HCT116 (cell line): ENCODE results near the gene TIMM17A. TPM values are rescaled to one million over a fixed set of nuclear protein-coding genes. Genes with fewer than 3 reads are reported as not detected.

Experiments used
- ATAC-seq: fragments of 200-7000 bp; cut with Tn5 transposase; 2 replicates; pipeline ENCODE4 v1.9.1; 2020; ENCODE audit warnings: mild to moderate bottlenecking, moderate library complexity
- BruUV-seq: library from RNA; stranded (reverse); fragments of 400-500 nt; replicated peaks from 2 replicates; lab custom pipeline; 2021; lab: Mats Ljungman, UMichigan
- CTCF ChIA-PET: fragments of 300-600 bp; sonication (Branson Sonifier 250); formaldehyde crosslinking; loops from one replicate; lab custom pipeline; 2021; ENCODE audit warnings: antibody characterized with exemption; lab: Charles Lee
- POLR2A ChIA-PET: fragments of 300-600, 350-600 bp; sonication (Branson Sonifier 250); formaldehyde crosslinking; loops from one replicate; lab custom pipeline; 2021; ENCODE audit warnings: antibody characterized with exemption; lab: Charles Lee
- RAD21 ChIA-PET, 2 experiments: fragments of 300-600 bp; sonication (Branson Sonifier 250); formaldehyde crosslinking; loops; one replicate each; lab custom pipeline; 2023; ENCODE audit warnings: low total read pairs in 2 of 2; ENCODE audit not compliant: uncharacterized antibody in 2 of 2, unreplicated experiment in 2 of 2, low non-redundant PET in 1 of 2; lab: Charles Lee
- DNase-seq: peaks from one replicate; pipeline ENCODE4 v3.0.0-alpha.2; 2010; ENCODE audit warnings: low read depth, low spot score
- H2AFZ ChIP-seq: fragments of 200-600 bp; shearing (Covaris generic), sonication (generic); 2 replicates; pipeline ENCODE4 v1.6.1; 2017; ENCODE audit warnings: low read depth, mixed run types, mixed read lengths, antibody characterized with exemption, low read length; ENCODE audit not compliant: poor library complexity, severe bottlenecking
- H3K27ac ChIP-seq: 2 replicates; pipeline ENCODE4 v1.5.1; 2012; ENCODE audit warnings: low read depth, low read length
- H3K27me3 ChIP-seq: fragments of 200-600 bp; sonication (generic); 2 replicates; pipeline ENCODE4 v1.6.1; 2016; ENCODE audit warnings: mixed run types, low read length, mixed read lengths; ENCODE audit not compliant: insufficient read depth
- H3K36me3 ChIP-seq, 2 experiments: fragments of 200-500 bp in 1 of 2; fragments of 200-600 bp in 1 of 2; sonication (Bioruptor generic) in 1 of 2; sonication (generic) in 1 of 2; 2 replicates each; pipeline versions ENCODE4 v1.5.1 to v1.6.1; 2014 to 2016; ENCODE audit warnings: low read length in 2 of 2, inconsistent platforms in 1 of 2, mixed read lengths in 1 of 2, mixed run types in 1 of 2; ENCODE audit not compliant: insufficient read depth in 2 of 2, control insufficient read depth in 1 of 2
- H3K4me1 ChIP-seq, 2 experiments: fragments of 200-600 bp in 1 of 2; sonication (generic) in 1 of 2; 2 replicates each; pipeline versions ENCODE4 v1.5.1 to v1.6.1; 2012 to 2017; ENCODE audit warnings: low read length in 2 of 2, inconsistent platforms in 1 of 2, mild to moderate bottlenecking in 1 of 2, mixed read lengths in 1 of 2, mixed run types in 1 of 2, moderate library complexity in 1 of 2; ENCODE audit not compliant: insufficient read depth in 2 of 2, control insufficient read depth in 1 of 2
- H3K4me2 ChIP-seq: fragments of 200-600 bp; sonication (generic); 2 replicates; pipeline ENCODE4 v1.6.1; 2017; ENCODE audit warnings: mixed run types, low read length, mixed read lengths
- H3K4me3 ChIP-seq, 2 experiments: fragments of 200-600 bp in 1 of 2; sonication (generic) in 1 of 2; replicated peaks in 1 of 2; 2 replicates each; pipeline ENCODE4 v1.5.1; 2011 to 2016; ENCODE audit warnings: low read length in 2 of 2, control low read depth in 1 of 2, low read depth in 1 of 2, mild to moderate bottlenecking in 1 of 2, mixed read lengths in 1 of 2, mixed run types in 1 of 2
- H3K79me2 ChIP-seq: fragments of 200-600 bp; sonication (generic); 2 replicates; pipeline ENCODE4 v1.6.1; 2017; ENCODE audit warnings: mild to moderate bottlenecking, mixed run types, low read length, moderate library complexity, mixed read lengths; ENCODE audit not compliant: insufficient read depth
- H3K9ac ChIP-seq: fragments of 200-600 bp; sonication (generic); 2 replicates; pipeline ENCODE4 v1.6.1; 2016; ENCODE audit warnings: low read length, mixed read lengths
- H3K9me2 ChIP-seq: fragments of 200-600 bp; sonication (generic), shearing (Covaris generic); 2 replicates; pipeline ENCODE4 v1.6.1; 2017; ENCODE audit warnings: mixed run types, mild to moderate bottlenecking, moderate library complexity; ENCODE audit not compliant: insufficient read depth
- H3K9me3 ChIP-seq, 2 experiments: fragments of 200-500 bp in 1 of 2; fragments of 200-600 bp in 1 of 2; sonication (Bioruptor generic) in 1 of 2; sonication (generic) in 1 of 2; 2 replicates each; pipeline ENCODE4 v1.6.1; 2014 to 2017; ENCODE audit warnings: low read length in 2 of 2, mixed read lengths in 2 of 2, inconsistent platforms in 1 of 2, low read depth in 1 of 2, mild to moderate bottlenecking in 1 of 2, mixed run types in 1 of 2, moderate library complexity in 1 of 2; ENCODE audit not compliant: control insufficient read depth in 1 of 2, insufficient read depth in 1 of 2
- H4K20me1 ChIP-seq: fragments of 200-600 bp; sonication (generic), shearing (Covaris generic); 2 replicates; pipeline ENCODE4 v1.6.1; 2017; ENCODE audit warnings: mixed run types, mild to moderate bottlenecking, moderate library complexity; ENCODE audit not compliant: insufficient read depth
- CEBPB ChIP-seq: IDR thresholded peaks from 2 replicates; pipeline ENCODE4 v1.6.1; 2012; ENCODE audit warnings: low read depth
- EGR1 ChIP-seq: IDR thresholded peaks from 2 replicates; pipeline ENCODE4 v1.6.1; 2012; ENCODE audit warnings: low read depth
- ELF1 ChIP-seq: IDR thresholded peaks from 2 replicates; pipeline ENCODE4 v1.6.1; 2012; ENCODE audit warnings: low read depth, borderline replicate concordance
- EZH2 ChIP-seq: fragments of 200-600 bp; sonication (generic); IDR thresholded peaks from 2 replicates; pipeline ENCODE4 v1.6.1; 2017; ENCODE audit warnings: antibody characterized with exemption, mixed run types
- EZH2phosphoT487 ChIP-seq: fragments of 200-600 bp; IDR thresholded peaks from 2 replicates; pipeline ENCODE4 v1.6.1; 2018; ENCODE audit warnings: antibody characterized with exemption, borderline replicate concordance
- JUND ChIP-seq: IDR thresholded peaks from 2 replicates; pipeline ENCODE4 v1.6.1; 2012
- POLR2A ChIP-seq: IDR thresholded peaks from 2 replicates; pipeline ENCODE4 v1.7.0; 2011; ENCODE audit warnings: borderline replicate concordance; ENCODE audit not compliant: insufficient read depth, insufficient read length; ENCODE audit errors: extremely low read depth
- POLR2AphosphoS5 ChIP-seq: IDR thresholded peaks from 2 replicates; pipeline ENCODE4 v1.6.1; 2011; ENCODE audit warnings: mild to moderate bottlenecking, low read depth, low read length, moderate library complexity
- RAD21 ChIP-seq: IDR thresholded peaks from 2 replicates; pipeline ENCODE4 v1.6.1; 2012; ENCODE audit warnings: low read depth, mild to moderate bottlenecking
- SIN3A ChIP-seq: IDR thresholded peaks from 2 replicates; pipeline ENCODE4 v1.6.1; 2012; ENCODE audit warnings: low read depth
- SP1 ChIP-seq: IDR thresholded peaks from 2 replicates; pipeline ENCODE4 v1.6.1; 2012; ENCODE audit warnings: low read depth
- ZFX ChIP-seq: fragments of 450-650 bp; IDR thresholded peaks from 2 replicates; pipeline ENCODE4 v1.6.1; 2017
- intact Hi-C: fragments of 100-400 bp; cut with micrococcal nuclease; formaldehyde crosslinking; loops from 2 replicates; pipeline ENCODE4 v1.10.0; 2022
- total RNA-seq: library from RNA; stranded (reverse); gene quantifications from one replicate; pipeline ENCODE4 v1.2.1, GENCODE V29; 2021; ENCODE audit not compliant: unreplicated experiment
- TF ChIP-seq, protein P1 (sequence below): IDR thresholded peaks from 2 replicates; pipeline ENCODE4 v1.6.1; 2011; ENCODE audit warnings: mild to moderate bottlenecking, low read length, moderate library complexity; ENCODE audit not compliant: insufficient replicate concordance; ENCODE audit errors: extremely low read depth
- TF ChIP-seq, protein P2 (sequence below): IDR thresholded peaks from 2 replicates; pipeline ENCODE4 v1.6.1; 2012; ENCODE audit warnings: low read depth
- TF ChIP-seq, protein P3 (sequence below): IDR thresholded peaks from 2 replicates; pipeline ENCODE4 v1.6.1; 2012

TIMM17A gene
- total RNA-seq, 1 experiment from 2014 or later: 100 TPM

DNA sequence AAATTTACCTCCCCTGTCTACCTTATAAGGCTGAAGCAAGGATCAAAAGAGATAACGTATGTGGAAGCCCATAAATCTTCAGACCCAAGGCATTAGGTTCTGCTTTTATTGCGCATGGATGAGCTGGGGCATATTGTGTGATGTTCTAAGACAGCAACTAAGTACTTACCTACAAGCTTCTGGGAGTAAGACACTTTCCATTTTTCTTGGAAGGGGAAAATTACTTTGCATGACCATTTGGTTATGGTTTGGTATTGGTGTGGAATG lies 30.1 kb upstream of the TIMM17A start:
- DNase-seq: no peak
- Histone ChIP-seq H3K4me2 (no peak overlapping the region), H3K9ac (no peak overlapping the region), H3K79me2 (no peaks in the 10 kb centered on the region), H3K27ac (no peak overlapping the region), H3K27me3 (no peaks in the 10 kb centered on the region), H4K20me1 (no peaks in the 10 kb centered on the region), H3K36me3 (no peaks in the 10 kb centered on the region), H3K9me2 (no peaks in the 10 kb centered on the region), H3K9me3 (no peaks in the 10 kb centered on the region), H3K4me1 (peaks cover 3 to 6% of the 10 kb centered on the region in 2 experiments; a peak in 3 of 4 replicates), H3K4me3 (no peak overlapping the region), H2AFZ (no peak overlapping the region)
- intact Hi-C loops: no loop called here
- ChIA-PET RAD21 (interaction anchor here in 1 of 2 experiments (0.6 kb wide), 1 partner anchor 26 kb away, joined by 3 read pairs; no protein-coding TSS in a partner anchor), CTCF (no interaction called here), POLR2A (no interaction called here)
- TF ChIP-seq POLR2A: no peak
- no peak for TF ChIP-seq EZH2phosphoT487
- TF ChIP-seq, protein P1, sequence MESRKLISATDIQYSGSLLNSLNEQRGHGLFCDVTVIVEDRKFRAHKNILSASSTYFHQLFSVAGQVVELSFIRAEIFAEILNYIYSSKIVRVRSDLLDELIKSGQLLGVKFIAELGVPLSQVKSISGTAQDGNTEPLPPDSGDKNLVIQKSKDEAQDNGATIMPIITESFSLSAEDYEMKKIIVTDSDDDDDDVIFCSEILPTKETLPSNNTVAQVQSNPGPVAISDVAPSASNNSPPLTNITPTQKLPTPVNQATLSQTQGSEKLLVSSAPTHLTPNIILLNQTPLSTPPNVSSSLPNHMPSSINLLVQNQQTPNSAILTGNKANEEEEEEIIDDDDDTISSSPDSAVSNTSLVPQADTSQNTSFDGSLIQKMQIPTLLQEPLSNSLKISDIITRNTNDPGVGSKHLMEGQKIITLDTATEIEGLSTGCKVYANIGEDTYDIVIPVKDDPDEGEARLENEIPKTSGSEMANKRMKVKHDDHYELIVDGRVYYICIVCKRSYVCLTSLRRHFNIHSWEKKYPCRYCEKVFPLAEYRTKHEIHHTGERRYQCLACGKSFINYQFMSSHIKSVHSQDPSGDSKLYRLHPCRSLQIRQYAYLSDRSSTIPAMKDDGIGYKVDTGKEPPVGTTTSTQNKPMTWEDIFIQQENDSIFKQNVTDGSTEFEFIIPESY: no peak
- TF ChIP-seq JUND: no peak
- no peak for TF ChIP-seq POLR2AphosphoS5
- TF ChIP-seq SIN3A: no peak
- no peak for TF ChIP-seq SP1
- TF ChIP-seq EGR1: no peak
- TF ChIP-seq ELF1: no peak
- no peak for TF ChIP-seq EZH2
- TF ChIP-seq, protein P2, sequence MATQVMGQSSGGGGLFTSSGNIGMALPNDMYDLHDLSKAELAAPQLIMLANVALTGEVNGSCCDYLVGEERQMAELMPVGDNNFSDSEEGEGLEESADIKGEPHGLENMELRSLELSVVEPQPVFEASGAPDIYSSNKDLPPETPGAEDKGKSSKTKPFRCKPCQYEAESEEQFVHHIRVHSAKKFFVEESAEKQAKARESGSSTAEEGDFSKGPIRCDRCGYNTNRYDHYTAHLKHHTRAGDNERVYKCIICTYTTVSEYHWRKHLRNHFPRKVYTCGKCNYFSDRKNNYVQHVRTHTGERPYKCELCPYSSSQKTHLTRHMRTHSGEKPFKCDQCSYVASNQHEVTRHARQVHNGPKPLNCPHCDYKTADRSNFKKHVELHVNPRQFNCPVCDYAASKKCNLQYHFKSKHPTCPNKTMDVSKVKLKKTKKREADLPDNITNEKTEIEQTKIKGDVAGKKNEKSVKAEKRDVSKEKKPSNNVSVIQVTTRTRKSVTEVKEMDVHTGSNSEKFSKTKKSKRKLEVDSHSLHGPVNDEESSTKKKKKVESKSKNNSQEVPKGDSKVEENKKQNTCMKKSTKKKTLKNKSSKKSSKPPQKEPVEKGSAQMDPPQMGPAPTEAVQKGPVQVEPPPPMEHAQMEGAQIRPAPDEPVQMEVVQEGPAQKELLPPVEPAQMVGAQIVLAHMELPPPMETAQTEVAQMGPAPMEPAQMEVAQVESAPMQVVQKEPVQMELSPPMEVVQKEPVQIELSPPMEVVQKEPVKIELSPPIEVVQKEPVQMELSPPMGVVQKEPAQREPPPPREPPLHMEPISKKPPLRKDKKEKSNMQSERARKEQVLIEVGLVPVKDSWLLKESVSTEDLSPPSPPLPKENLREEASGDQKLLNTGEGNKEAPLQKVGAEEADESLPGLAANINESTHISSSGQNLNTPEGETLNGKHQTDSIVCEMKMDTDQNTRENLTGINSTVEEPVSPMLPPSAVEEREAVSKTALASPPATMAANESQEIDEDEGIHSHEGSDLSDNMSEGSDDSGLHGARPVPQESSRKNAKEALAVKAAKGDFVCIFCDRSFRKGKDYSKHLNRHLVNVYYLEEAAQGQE: no peak
- TF ChIP-seq ZFX: no peak
- TF ChIP-seq, protein P3, sequence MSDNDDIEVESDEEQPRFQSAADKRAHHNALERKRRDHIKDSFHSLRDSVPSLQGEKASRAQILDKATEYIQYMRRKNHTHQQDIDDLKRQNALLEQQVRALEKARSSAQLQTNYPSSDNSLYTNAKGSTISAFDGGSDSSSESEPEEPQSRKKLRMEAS: no peak
- TF ChIP-seq CEBPB: no peak
- no peak for TF ChIP-seq RAD21
- BruUV-seq: no TSS peak
- no peak for ATAC-seq
